ENCODE data around the gene HINT1.

HINT1 gene

GRCh38 chr5:131109540-131110255 lies 55.4 kb downstream of the HINT1 start:
- no peak for DNase-seq (ENCODE audit: low read depth in 2 of 2)
